Vagina (tissue), 2 donors: Measurements from ENCODE around the gene CPNE7. TPM values are rescaled to one million over a fixed set of nuclear protein-coding genes. Genes with fewer than 3 reads are reported as not detected.

ENCODE experiments used
- DNase-seq, 2 donors: peaks; one replicate each; pipeline ENCODE4 v3.0.0-alpha.2; 2017; ENCODE audit errors: extremely low spot score in 2 of 2
- H3K27ac ChIP-seq: fragments of 200-600 bp; sonication (generic); one replicate; pipeline ENCODE4 v1.5.1; 2019
- H3K27me3 ChIP-seq: fragments of 200-600 bp; sonication (generic); one replicate; pipeline ENCODE4 v1.5.1; 2019
- H3K36me3 ChIP-seq, 2 donors: fragments of 200-600 bp; sonication (generic); one replicate each; pipeline ENCODE4 v1.5.1; 2017 to 2019
- H3K4me1 ChIP-seq: fragments of 200-600 bp; sonication (generic); one replicate; pipeline ENCODE4 v1.5.1; 2019
- H3K4me3 ChIP-seq, 2 donors: fragments of 200-600 bp; sonication (generic); 1 replicate in 1 of 2; 2 replicates in 1 of 2; pipeline ENCODE4 v1.5.1; 2016 to 2019
- H3K9me3 ChIP-seq: fragments of 200-600 bp; sonication (generic); one replicate; pipeline ENCODE4 v1.5.1; 2019
- POLR2A ChIP-seq, 2 donors: fragments of 450-650 bp; IDR thresholded peaks; one replicate each; pipeline ENCODE4 v1.6.1; 2017; ENCODE audit warnings: antibody characterized with exemption in 2 of 2, mild to moderate bottlenecking in 2 of 2, moderate library complexity in 2 of 2
- POLR2AphosphoS5 ChIP-seq, 2 donors: sonication (generic); formaldehyde crosslinking; IDR thresholded peaks; one replicate each; pipeline ENCODE4 v1.9.0; 2017; ENCODE audit warnings: antibody characterized with exemption in 2 of 2, mild to moderate bottlenecking in 2 of 2, low read depth in 1 of 2; ENCODE audit not compliant: insufficient read depth in 1 of 2
- intact Hi-C: fragments of 100-400 bp; cut with DNase I; formaldehyde crosslinking; loops from one replicate; pipeline ENCODE4 v1.15.1; 2023
- total RNA-seq: library from RNA; depleted of rRNA; stranded (reverse); fragments of >200 nt; gene quantifications from one replicate; pipeline ENCODE4 v1.2.3, GENCODE V29; 2016
- TF ChIP-seq, protein P1 (sequence below), 3 experiments: fragments of 450-650 bp in 2 of 3; fragments of 200-600 bp in 1 of 3; sonication (generic) in 1 of 3; IDR thresholded peaks; one replicate each; pipeline ENCODE4 v1.5.1; 2017 to 2019; ENCODE audit warnings: antibody characterized with exemption in 3 of 3, mild to moderate bottlenecking in 2 of 3, moderate library complexity in 2 of 3

The CPNE7 gene
- total RNA-seq, 1 donor from 2014 or later: 4.9 TPM

DNA sequence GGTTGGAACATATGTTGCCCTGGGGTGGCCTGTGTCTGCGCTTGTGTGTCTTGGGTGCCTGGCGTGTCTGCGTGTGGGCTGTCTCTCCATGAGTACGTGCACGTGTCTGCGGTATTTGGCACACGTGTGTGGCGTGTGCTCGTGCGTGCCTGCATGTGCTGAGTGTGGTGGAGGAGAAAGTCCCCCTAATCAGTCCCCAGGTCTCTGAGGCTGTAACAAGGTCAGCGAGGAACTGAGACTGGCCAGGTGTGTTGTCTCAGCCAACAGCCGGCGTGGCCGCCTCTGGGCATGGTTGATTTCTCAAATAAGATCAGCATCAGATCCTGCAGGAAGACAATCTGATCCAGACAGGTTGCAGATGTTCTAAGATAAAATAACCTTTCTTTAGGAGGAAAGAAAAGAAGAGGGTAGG is 3.5 kb upstream of the CPNE7 start:
- intact Hi-C loops: no loop called here
- H3K9me3 ChIP-seq: no peaks in the 10 kb centered on the region
- H3K4me3 ChIP-seq: no peak overlapping the region
- H3K4me1 ChIP-seq: peaks cover 18% of the 10 kb centered on the region
- no peaks in the 10 kb centered on the region for H3K36me3 ChIP-seq
- DNase-seq: no peak
- H3K27ac ChIP-seq: no peak overlapping the region
- peaks cover 3% of the 10 kb centered on the region for H3K27me3 ChIP-seq
- TF ChIP-seq POLR2A (IDR thresholded peaks at IDR 0.05) (no peak), POLR2AphosphoS5 (IDR thresholded peaks at IDR 0.05; ENCODE audit: insufficient read depth in 1 of 2, low read depth in 1 of 2) (no peak)

DNA sequence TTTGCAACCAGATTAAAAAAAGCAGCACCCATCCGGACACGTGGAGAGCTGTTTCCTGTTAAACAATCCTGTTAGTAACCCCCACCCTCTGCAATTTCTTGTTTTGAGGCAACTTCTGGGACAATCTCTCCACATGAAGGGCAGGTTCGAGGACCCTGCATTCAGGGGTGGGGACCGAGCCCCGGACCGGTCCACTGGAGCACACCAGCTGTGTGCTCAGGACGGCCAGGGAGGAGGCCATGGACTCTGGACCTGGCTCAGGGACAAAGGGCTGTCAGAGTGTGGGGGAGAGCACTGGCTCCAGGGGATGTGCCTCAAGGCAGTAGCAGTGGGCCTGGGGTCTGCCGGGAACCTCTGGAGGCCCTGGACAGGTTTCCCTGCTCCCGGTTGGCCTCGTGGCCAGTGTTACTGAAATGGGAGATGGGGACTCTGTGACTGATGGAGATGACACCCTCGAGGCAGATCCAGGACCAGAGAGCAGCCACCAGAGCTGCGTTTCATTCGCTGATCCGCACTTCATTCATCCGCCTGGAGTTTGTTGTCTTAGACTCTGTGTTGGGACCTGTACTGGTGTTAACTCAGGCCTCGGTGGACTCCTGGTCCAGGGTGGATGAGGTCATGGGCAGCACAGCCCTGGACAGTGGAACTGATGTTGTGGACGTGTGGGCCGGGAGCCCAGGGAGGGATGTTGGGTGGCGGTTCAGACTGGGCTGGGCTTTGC is 2.9 kb upstream of the CPNE7 start:
- intact Hi-C loops: no loop called here
- H3K36me3 ChIP-seq: no peaks in the 10 kb centered on the region
- H3K9me3 ChIP-seq: no peaks in the 10 kb centered on the region
- DNase-seq: no peak
- no peak overlapping the region for H3K4me3 ChIP-seq
- no peak for TF ChIP-seq POLR2AphosphoS5 (IDR thresholded peaks at IDR 0.05; ENCODE audit: insufficient read depth in 1 of 2, low read depth in 1 of 2)
- TF ChIP-seq, protein P1, sequence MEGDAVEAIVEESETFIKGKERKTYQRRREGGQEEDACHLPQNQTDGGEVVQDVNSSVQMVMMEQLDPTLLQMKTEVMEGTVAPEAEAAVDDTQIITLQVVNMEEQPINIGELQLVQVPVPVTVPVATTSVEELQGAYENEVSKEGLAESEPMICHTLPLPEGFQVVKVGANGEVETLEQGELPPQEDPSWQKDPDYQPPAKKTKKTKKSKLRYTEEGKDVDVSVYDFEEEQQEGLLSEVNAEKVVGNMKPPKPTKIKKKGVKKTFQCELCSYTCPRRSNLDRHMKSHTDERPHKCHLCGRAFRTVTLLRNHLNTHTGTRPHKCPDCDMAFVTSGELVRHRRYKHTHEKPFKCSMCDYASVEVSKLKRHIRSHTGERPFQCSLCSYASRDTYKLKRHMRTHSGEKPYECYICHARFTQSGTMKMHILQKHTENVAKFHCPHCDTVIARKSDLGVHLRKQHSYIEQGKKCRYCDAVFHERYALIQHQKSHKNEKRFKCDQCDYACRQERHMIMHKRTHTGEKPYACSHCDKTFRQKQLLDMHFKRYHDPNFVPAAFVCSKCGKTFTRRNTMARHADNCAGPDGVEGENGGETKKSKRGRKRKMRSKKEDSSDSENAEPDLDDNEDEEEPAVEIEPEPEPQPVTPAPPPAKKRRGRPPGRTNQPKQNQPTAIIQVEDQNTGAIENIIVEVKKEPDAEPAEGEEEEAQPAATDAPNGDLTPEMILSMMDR (IDR thresholded peaks at IDR 0.05): no peak
- TF ChIP-seq POLR2A (IDR thresholded peaks at IDR 0.05): no peak
- H3K27me3 ChIP-seq: peaks cover 3% of the 10 kb centered on the region
- H3K4me1 ChIP-seq: peaks cover 18% of the 10 kb centered on the region
- H3K27ac ChIP-seq: no peak overlapping the region

DNA sequence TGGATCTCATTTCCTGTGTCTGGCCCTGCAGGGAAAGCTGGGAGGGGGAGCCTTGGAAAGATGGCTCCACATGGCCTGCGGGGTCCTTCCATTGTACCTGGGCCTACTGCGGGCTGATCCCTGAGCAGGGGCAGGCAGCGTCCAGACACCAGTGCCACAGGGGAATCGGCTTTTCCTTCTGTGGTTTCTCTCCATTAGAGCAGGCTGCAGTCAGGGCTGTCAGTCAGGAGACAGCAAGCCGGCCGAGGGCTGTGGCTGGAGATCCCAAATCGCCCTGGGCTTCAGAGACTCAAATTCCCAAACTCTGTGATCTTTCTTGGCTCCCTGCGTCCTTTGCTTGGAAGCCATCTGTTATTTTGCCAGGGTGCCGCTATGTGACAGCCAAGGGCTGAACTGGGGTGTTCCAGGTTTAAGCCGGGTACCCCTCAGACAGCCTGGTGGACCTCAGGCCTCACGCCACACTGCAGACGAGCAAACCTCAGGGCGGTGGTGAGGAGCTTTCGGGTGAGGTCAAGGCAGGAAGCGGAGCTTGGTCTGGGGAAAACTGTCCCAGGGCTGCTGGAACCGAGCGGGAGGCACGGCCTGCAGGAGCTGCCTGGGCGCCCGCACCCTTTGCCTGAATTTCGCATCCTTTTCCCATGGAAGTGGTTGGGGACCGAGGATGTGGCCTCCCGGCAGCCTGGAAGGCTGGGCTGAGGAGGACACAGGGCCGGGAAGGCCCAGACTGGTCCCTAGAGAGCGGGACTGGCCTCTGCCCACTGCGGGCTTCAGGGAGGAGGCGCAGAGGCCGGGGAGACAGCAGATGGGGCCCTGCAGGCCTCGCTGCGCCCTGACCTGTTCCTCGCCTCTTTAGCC is 1.5 kb upstream of the CPNE7 start:
- Histone ChIP-seq H3K27ac (no peak overlapping the region), H3K4me1 (peaks cover 18% of the 10 kb centered on the region), H3K27me3 (peaks cover 3% of the 10 kb centered on the region), H3K36me3 (no peaks in the 10 kb centered on the region), H3K4me3 (peak overlapping the region in 1 of 2 donors; percentile 43), H3K9me3 (no peaks in the 10 kb centered on the region)
- no peak for DNase-seq
- TF ChIP-seq POLR2A (IDR thresholded peaks at IDR 0.05) (no peak), POLR2AphosphoS5 (IDR thresholded peaks at IDR 0.05; ENCODE audit: insufficient read depth in 1 of 2, low read depth in 1 of 2) (no peak)
- TF ChIP-seq, protein P1 (IDR thresholded peaks at IDR 0.05): no peak
- intact Hi-C loops: no loop called here

DNA sequence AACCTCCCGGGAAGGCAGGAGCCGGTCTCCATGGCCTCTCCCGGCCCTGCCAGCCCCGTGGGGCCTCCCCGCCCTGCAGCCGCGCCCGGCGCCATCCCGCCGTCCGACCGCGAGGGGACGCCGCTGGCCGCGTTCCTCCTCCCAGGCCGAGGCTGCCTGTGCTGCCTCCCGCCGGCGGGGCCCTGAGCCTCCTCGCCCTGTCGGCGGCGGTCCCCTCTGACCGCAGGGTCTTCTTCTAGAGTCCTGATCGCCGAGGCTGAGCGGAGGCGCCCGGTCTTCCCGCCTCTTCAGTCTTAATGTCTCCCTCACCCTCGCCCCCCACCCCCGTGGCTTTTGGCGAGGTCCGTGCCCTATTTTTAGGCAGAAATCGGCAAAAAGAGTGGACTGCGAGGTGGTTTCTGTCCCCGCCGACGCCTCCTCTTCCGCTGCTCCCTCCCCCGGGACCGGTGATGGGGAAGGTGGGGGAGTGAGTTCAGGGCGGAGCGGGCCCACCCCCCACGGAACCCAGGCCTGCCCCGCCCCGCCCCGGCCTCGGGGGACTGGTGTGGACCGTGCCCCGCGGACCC is 794 bp upstream of the CPNE7 start:
- peaks cover 3% of the 10 kb centered on the region for H3K27me3 ChIP-seq

More for the DNA sequence above, 794 bp upstream of the CPNE7 start:
- intact Hi-C loops: no loop called here
- no peak for DNase-seq
- H3K36me3 ChIP-seq: no peaks in the 10 kb centered on the region
- H3K4me3 ChIP-seq: peak overlapping the region; percentile 15 to 43
- no peak overlapping the region for H3K27ac ChIP-seq
- H3K9me3 ChIP-seq: no peaks in the 10 kb centered on the region
- peaks cover 18% of the 10 kb centered on the region for H3K4me1 ChIP-seq
- TF ChIP-seq, protein P1 (IDR thresholded peaks at IDR 0.05): peak in 1 of 3 experiments; percentile 48
- no peak for TF ChIP-seq POLR2A (IDR thresholded peaks at IDR 0.05)
- no peak for TF ChIP-seq POLR2AphosphoS5 (IDR thresholded peaks at IDR 0.05; ENCODE audit: insufficient read depth in 1 of 2, low read depth in 1 of 2)
